Epithelial cell of proximal tubule (primary cell): Measurements from ENCODE around the gene SHROOM3. TPM values are rescaled to one million over a fixed set of nuclear protein-coding genes. Genes with fewer than 3 reads are reported as not detected.

Experiments used
- DNase-seq: peaks from one replicate; pipeline ENCODE4 v3.0.0-alpha.2; 2011; ENCODE audit warnings: low read depth
- H3K4me3 ChIP-seq: 2 replicates; pipeline ENCODE4 v1.5.1; 2011; ENCODE audit warnings: low read depth, mild to moderate bottlenecking, low read length
- total RNA-seq: library from RNA; depleted of rRNA; stranded (reverse); fragments of >200 nt; gene quantifications from 2 replicates; pipeline ENCODE4 v1.2.3, GENCODE V29; 2015
- TF ChIP-seq, protein P1 (sequence below): conservative IDR thresholded peaks from 2 replicates; pipeline ENCODE4 v1.5.1; 2012; ENCODE audit warnings: low read depth, mild to moderate bottlenecking, low read length

Gene SHROOM3
- total RNA-seq, 1 donor from 2014 or later = 109 TPM

DNA sequence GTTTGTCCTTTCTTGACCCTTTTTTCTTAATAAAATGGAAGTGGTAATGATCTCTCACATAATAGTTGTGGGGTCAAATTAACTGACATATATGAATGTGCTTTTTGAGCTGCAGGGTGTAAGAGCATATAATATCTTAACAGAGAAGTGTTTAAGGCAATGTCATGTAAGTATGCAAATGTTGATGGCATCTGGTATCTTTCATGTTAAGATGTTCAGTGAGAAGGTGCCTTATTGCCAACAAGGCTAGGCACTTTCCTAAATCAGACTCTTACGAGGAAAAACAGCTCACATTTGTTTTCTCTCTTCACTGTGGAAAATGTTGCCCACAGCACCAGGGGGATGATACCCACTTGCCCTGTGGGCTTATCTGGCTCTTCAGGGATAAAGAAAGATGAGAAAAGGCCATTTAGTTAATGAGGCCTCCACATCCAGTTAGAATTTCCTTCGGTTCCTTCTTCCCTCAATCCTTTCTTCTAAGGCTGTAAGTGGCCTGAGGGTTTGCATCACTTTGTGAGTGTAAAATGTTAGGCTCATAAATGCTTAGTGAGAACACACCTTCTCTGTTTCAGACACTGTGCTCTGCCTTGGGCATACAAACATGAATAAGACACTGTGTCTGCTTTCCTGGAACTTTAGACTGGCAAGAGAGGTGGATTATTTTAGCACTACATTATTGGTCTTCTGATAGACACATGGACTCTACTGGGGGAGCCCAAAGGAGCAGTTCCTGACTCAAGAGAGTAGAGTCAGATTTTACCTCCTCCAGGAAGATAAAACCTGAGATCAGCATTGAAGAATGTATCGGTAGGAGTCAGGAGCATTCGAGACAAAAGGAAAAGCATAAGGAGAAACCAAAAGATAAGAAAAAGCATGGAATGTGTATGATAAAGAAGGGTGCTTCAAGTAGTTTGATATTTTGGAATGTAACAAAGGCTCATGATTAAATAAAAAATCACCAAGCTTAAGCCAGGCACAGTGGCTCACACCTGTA is 327.4 kb downstream of the SHROOM3 start:
- DNase-seq = no peak
- H3K4me3 ChIP-seq = no peak overlapping the region
- TF ChIP-seq, protein P1, sequence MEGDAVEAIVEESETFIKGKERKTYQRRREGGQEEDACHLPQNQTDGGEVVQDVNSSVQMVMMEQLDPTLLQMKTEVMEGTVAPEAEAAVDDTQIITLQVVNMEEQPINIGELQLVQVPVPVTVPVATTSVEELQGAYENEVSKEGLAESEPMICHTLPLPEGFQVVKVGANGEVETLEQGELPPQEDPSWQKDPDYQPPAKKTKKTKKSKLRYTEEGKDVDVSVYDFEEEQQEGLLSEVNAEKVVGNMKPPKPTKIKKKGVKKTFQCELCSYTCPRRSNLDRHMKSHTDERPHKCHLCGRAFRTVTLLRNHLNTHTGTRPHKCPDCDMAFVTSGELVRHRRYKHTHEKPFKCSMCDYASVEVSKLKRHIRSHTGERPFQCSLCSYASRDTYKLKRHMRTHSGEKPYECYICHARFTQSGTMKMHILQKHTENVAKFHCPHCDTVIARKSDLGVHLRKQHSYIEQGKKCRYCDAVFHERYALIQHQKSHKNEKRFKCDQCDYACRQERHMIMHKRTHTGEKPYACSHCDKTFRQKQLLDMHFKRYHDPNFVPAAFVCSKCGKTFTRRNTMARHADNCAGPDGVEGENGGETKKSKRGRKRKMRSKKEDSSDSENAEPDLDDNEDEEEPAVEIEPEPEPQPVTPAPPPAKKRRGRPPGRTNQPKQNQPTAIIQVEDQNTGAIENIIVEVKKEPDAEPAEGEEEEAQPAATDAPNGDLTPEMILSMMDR = no peak

DNA sequence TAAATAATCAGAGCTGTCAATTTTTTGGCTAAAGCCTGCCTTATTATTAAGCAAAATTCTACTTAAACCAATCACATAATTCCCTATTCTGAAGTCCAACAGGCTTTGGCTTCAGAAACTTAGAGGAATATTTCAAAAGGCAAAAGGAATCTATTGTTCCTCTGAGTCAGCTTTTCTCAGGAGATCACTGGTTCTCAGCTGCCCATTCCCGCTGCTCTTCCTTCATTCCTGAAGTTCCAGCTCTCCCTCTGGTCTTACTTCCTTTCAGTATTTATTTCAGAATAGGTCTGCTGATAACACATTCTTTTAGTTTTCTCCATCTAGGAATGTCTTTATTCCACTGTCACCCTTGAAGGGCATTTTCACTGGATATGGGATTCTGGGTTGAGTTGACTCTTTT is 329.2 kb downstream of the SHROOM3 start:
- TF ChIP-seq, protein P1 = no peak
- DNase-seq = no peak

DNA sequence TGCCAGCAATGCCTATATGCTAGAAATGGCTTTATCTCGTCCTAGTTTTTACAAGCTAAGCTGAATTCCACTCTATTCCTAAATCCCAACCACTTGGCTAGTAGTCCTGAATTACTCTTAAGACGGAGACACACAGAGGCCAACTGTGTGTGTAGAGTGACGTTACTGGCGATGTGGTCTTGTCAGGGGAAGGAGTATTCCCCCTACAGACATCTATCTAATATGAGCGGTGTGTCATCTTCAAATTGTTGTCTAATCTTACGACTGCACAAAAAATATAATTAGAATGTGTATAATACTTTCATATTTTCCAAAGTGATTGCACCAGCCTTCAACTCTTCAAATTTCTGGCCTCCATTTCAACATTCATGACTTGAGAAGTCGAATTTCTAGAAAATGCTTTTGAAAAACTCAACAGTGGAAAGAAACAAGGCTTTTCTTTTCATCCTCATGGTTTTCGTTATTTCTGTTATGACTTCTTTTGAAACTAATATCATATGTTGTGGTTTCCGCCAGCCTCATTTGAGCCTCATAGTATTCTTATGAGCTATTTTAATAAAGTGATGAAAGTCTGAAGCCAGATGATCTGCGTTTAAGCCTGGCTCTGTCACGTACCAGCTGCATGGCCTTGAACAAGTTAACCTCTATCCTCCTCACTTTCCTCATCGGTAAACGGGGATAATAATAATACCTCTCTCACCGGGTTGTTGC is 330.6 kb downstream of the SHROOM3 start:
- DNase-seq = no peak
- TF ChIP-seq, protein P1 = no peak
- no peak overlapping the region for H3K4me3 ChIP-seq

More for the DNA sequence above, 329.2 kb downstream of the SHROOM3 start:
- H3K4me3 ChIP-seq = no peak overlapping the region

DNA sequence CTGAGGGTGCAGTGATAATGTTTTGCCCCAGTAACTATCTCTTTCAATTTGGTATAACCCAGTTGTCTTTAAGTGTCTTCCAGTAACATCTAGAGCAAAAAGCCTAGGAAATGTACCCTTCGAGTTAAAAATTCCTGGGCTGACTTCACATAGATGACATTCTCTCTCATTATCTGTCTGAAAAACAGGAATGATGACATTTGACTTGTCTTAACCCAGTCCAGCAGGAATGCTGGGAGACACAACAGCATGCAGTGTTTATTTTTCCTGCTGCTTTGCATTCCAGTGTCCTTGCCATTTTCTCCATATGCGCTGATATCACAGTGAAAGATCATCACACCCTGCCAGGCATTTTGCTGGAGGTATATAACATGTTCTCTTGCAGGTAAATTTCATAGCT is 333.0 kb downstream of the SHROOM3 start:
- DNase-seq = no peak
- no peak overlapping the region for H3K4me3 ChIP-seq
- TF ChIP-seq, protein P1 = no peak

DNA sequence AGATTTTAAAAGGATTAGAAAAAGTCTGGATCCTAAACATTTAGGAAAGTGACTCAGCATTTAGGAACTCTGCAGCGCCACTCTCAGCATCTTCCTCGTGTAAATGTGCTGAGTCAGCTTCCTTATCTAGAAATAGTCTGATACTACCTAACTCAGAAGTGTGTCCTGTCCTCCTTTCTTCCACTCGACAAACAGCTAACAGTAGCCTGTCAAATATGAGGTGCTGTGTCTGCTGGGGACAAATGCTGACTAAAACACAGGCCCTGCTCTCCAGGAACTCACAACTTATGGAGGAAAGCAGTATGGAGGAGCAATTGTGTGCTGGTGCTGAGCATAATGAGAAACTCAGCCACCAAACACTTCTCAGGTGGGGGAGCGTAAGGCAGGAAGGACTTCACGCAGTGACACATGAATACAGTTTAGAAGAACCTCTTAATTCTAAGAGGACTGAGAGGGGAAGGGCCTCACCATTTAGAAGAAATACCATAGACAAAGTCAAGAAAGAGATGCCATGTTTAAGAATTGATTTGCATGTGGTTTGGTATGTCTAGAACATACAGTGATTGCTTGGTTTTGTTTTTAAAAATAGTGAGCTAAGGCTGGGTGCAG is 337.6 kb downstream of the SHROOM3 start:
- H3K4me3 ChIP-seq = no peak overlapping the region
- TF ChIP-seq, protein P1 = no peak
- no peak for DNase-seq

DNA sequence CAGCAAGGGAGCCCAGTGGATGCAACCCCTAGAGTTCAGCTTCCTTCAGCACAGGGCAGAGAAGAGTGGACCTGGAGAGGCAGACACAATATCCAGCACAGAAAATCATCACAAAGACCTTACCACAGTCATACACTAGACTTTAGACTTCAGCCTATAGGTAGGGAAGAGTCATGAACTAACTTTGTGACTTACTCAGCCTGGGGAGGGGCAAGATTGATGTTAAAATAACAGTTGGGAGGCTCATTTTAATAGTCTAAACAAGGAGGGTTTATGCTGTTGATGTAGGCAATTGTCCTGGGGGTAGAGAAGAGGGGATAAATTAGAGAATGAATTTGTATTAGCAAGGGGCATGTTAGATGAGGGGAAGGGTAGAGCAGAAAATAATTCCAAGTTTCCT is 338.7 kb downstream of the SHROOM3 start:
- DNase-seq = no peak
- H3K4me3 ChIP-seq = no peak overlapping the region
- TF ChIP-seq, protein P1 = no peak
